ENCODE measurements around the gene AFTPH. TPM values are rescaled to one million over a fixed set of nuclear protein-coding genes. Genes with fewer than 3 reads are reported as not detected.

Gene AFTPH
- total RNA-seq, 1 donor from 2014 or later, result 13.1 TPM

DNA sequence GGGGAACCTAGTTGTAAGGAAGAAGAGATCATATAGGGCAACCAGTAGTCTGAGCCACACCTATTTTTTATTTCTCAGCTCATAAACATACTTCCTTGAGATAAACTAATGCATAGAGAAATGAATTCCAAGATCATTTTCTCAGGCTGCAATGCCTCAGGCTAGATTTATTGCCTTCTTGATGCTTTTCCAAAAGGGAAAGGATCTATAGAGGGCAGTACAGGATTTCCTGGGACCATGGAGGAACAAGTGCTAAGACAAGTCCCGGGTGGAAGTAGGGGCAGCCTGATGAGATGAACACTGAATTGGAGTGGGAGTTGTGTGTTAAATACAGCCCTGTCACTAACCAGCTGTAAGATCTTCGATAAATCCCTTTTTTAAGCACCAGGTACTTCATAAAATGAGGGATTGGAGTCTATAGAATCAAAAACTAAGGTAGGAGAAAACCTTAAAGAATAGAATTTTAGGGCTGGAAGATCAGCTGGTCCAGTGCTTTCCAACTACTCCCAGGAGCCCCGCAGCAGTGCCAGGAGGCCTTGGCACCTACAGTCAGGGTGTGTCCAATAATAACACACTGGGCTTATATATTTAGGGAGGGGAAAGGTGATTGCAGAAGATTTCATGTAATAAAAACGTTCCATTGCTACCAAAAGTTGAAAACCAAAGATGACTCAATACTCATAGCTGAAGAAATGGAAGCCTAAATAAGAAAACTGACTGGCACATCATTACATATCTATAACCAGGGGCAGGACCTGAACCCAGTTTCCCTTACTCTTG is 71.5 kb downstream of the AFTPH start:
- DNase-seq (ENCODE audit: low spot score), result no peak
- Mint-ChIP-seq H3K27ac (ENCODE audit: unreplicated experiment) (no peak overlapping the region), H3K4me3 (ENCODE audit: unreplicated experiment) (no peak overlapping the region), H3K9me3 (ENCODE audit: unreplicated experiment) (no peaks in the 10 kb centered on the region), H3K27me3 (ENCODE audit: unreplicated experiment) (peaks cover 7% of the 10 kb centered on the region), H3K36me3 (ENCODE audit: low read depth, unreplicated experiment) (no peaks in the 10 kb centered on the region), H3K4me1 (ENCODE audit: unreplicated experiment) (peaks cover 11% of the 10 kb centered on the region)
- TF ChIP-seq, protein P1, sequence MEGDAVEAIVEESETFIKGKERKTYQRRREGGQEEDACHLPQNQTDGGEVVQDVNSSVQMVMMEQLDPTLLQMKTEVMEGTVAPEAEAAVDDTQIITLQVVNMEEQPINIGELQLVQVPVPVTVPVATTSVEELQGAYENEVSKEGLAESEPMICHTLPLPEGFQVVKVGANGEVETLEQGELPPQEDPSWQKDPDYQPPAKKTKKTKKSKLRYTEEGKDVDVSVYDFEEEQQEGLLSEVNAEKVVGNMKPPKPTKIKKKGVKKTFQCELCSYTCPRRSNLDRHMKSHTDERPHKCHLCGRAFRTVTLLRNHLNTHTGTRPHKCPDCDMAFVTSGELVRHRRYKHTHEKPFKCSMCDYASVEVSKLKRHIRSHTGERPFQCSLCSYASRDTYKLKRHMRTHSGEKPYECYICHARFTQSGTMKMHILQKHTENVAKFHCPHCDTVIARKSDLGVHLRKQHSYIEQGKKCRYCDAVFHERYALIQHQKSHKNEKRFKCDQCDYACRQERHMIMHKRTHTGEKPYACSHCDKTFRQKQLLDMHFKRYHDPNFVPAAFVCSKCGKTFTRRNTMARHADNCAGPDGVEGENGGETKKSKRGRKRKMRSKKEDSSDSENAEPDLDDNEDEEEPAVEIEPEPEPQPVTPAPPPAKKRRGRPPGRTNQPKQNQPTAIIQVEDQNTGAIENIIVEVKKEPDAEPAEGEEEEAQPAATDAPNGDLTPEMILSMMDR (IDR thresholded peaks at IDR 0.05; ENCODE audit: unreplicated experiment), result no peak

DNA sequence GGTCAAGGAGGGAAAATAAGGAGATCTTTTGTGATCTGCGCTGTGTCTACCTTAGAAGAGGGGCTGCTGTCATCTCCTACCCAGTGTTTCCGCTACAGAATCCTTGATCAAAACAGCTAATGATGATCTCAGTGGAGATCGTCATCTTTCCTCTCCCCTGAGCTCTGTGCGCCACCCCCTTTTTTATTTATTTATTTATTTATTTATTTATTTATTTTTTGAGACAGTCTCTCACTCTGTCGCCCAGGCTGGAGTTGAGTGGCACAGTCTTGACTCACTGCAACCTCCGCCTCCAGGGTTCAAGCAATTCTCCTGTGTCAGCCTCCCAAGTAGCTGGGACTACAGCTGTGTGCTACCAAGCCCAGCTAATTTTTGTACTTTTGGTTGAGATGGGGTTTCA is 74.1 kb downstream of the AFTPH start:
- Mint-ChIP-seq H3K4me3 (ENCODE audit: unreplicated experiment) (no peak overlapping the region), H3K27me3 (ENCODE audit: unreplicated experiment) (peaks cover 7% of the 10 kb centered on the region), H3K27ac (ENCODE audit: unreplicated experiment) (no peak overlapping the region), H3K9me3 (ENCODE audit: unreplicated experiment) (no peaks in the 10 kb centered on the region), H3K36me3 (ENCODE audit: low read depth, unreplicated experiment) (no peaks in the 10 kb centered on the region), H3K4me1 (ENCODE audit: unreplicated experiment) (peaks cover 4% of the 10 kb centered on the region)
- TF ChIP-seq, protein P1 (IDR thresholded peaks at IDR 0.05; ENCODE audit: unreplicated experiment), result no peak
- no peak for DNase-seq (ENCODE audit: low spot score)

DNA sequence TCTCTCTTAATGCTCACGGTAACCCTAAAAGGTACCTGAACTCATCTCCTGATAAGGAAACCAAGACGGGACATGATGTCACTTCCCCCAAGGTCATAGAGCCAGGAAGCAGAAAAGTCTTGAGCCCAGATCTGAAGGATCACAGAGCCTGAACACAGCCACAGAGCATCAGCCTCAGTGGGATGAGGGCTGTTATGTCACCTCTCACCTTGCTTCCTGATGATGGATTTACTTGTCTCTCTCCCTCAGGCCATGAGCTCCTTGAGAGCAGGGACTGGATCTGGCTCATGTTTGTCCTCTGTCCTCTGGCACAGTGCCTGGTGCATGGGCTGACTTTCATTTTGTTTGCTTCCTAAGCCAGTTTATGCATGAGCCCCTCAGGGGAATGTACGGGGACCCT is 75.3 kb downstream of the AFTPH start:
- no peak overlapping the region for H3K27ac Mint-ChIP-seq (ENCODE audit: unreplicated experiment)
- H3K36me3 Mint-ChIP-seq (ENCODE audit: low read depth, unreplicated experiment), result no peaks in the 10 kb centered on the region
- H3K4me3 Mint-ChIP-seq (ENCODE audit: unreplicated experiment), result no peak overlapping the region
- no peak for DNase-seq (ENCODE audit: low spot score)
- TF ChIP-seq, protein P1 (IDR thresholded peaks at IDR 0.05; ENCODE audit: unreplicated experiment), result no peak
- H3K9me3 Mint-ChIP-seq (ENCODE audit: unreplicated experiment), result no peaks in the 10 kb centered on the region
- H3K4me1 Mint-ChIP-seq (ENCODE audit: unreplicated experiment), result peaks cover 4% of the 10 kb centered on the region
- peaks cover 8% of the 10 kb centered on the region for H3K27me3 Mint-ChIP-seq (ENCODE audit: unreplicated experiment)

DNA sequence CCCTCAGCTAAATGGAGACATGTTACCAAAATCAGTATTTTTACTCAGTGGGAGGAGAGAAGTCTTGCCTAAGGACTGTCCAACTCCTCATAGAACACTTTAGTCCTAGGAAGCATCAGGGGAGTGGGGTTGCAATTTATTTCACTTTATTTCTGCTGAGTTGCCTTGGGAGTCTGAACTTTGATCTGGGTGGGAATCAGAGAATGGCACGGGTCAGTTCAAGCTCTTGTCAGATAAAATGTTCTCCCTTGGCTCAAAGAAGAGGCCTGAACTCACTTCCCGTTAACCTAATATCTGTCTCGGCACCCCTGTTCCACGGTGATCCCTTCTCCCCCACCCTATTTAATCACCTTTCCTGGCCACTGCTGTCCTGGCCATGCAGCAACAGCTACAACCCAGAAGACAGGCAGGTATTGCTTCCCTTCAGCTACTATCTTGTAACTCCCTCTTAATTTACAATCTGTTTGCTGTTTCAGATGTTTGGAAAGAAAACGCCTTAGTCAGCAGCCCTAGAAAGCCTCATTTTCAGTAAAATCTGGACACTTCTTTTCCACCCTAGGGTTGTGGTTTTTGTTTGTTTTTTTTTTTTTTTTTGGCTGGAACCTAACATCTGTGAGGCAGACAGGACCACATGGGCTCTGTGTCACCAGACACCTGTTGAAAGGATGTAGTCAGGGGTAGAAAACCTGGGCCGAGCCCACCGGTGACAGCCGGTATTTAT is 77.1 kb downstream of the AFTPH start:
- Mint-ChIP-seq H3K27me3 (ENCODE audit: unreplicated experiment) (peaks cover 8% of the 10 kb centered on the region), H3K36me3 (ENCODE audit: low read depth, unreplicated experiment) (no peaks in the 10 kb centered on the region), H3K4me1 (ENCODE audit: unreplicated experiment) (peaks cover 3% of the 10 kb centered on the region), H3K27ac (ENCODE audit: unreplicated experiment) (no peak overlapping the region), H3K4me3 (ENCODE audit: unreplicated experiment) (no peak overlapping the region), H3K9me3 (ENCODE audit: unreplicated experiment) (no peaks in the 10 kb centered on the region)
- TF ChIP-seq, protein P1 (IDR thresholded peaks at IDR 0.05; ENCODE audit: unreplicated experiment), result no peak
- DNase-seq (ENCODE audit: low spot score), result no peak
